HG02981 (cell line): ENCODE data around the gene SOCS2.
A peak's percentile ranks its signal among the peaks of the same experiment; 100 is the strongest.
"Not testable (repeated sequence)": the region's sequence is repeated elsewhere in the genome, so short reads cannot be mapped to it uniquely, and the experiment has no call there.

Source experiments
- ATAC-seq: cut with Tn5 transposase; IDR thresholded peaks from one replicate; pipeline ENCODE4 v1.9.1; 2021; ENCODE audit warnings: mild to moderate bottlenecking, moderate library complexity; ENCODE audit not compliant: unreplicated experiment

The SOCS2 gene

DNA sequence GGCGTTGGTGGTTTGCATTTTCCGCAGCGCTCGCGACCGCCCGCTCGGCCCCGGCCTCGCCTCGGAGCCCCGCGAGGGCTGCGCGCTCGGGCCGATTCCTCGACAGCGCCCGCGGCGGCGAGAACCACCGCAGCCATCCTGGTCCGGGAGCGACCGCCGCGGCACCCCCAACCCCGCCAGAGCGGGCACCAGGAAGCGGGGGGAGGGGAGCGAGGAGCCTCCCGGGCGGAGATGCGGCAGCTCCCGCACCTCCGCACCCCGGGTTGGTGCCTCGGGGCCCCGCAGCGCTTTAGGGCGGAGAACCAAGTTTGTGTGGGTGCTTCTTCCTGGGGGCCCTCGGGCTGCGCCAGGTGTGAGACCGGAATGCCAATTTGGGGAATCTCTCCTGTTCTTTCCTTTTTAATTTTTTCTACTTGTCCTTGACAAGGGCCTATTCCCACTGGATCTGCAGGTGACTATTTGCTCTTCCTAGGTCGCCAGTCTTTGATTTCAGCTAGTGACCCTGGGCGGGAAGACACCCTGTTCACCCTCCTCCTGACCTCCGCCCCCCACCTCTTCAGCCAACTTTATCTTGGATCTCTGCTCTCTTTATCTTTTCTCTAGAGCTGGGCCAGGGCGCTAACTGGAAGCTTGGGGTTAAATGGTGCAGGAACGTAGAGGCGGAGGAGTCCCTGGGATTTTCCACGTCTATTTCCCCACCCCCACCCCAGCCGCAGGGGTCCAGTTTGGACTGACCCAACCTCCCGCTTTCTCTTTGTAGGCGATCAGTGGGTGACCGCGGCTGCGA lies at the start of gene SOCS2:
TSS of gene SOCS2 (plus strand) at position 751 of the 787 bp plus-strand sequence. CDS start 223 bp downstream, outside the sequence.
- ATAC-seq = no peak

- ATAC-seq = no peak
Measured at GRCh38 chr12:93524386-93525133, 47.9 kb upstream of the SOCS2 start.

GRCh38 chr12:93526786-93527428 lies 45.6 kb upstream of the SOCS2 start:
- no peak for ATAC-seq

GRCh38 chr12:93530358-93530757 lies 42.1 kb upstream of the SOCS2 start:
- no peak for ATAC-seq

GRCh38 chr12:93533310-93533709 lies 39.2 kb upstream of the SOCS2 start:
- ATAC-seq = no peak

DNA sequence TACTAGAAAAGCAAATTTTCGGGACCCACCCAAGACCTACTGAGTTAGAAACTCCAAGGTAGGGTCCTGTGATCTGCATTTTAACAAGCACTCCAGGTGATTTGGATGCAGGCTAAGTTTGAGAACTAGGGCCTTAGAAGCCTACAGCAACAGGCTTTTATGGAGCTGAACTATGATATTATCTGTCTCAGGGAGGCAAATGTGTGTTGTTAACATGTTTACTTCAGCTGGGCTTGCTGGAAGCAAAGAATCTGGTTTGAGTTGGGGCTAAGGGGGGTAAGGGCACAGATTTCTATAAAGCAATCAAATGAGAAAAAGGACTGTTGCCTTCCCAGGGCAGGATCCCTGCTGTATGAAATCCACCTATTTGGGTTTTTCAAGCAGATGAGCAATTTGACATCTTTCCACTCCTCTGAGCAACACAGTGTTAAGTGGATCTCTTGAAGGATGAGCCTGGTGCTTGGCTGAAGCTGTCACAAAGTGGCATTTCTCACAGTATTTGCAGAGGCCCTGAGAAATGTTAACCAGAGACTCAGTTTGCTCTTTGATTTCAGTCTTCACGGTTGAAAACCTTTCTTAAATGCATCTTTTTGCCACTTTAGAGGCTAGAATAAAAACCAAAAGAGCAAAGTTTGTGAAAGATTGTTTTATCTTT lies 36.2 kb upstream of the SOCS2 start:
- peak; percentile 23 for ATAC-seq

GRCh38 chr12:93536766-93537488 lies 35.5 kb upstream of the SOCS2 start:
- peak; percentile 76 for ATAC-seq

GRCh38 chr12:93537769-93538168 lies 34.7 kb upstream of the SOCS2 start:
- no peak for ATAC-seq

DNA sequence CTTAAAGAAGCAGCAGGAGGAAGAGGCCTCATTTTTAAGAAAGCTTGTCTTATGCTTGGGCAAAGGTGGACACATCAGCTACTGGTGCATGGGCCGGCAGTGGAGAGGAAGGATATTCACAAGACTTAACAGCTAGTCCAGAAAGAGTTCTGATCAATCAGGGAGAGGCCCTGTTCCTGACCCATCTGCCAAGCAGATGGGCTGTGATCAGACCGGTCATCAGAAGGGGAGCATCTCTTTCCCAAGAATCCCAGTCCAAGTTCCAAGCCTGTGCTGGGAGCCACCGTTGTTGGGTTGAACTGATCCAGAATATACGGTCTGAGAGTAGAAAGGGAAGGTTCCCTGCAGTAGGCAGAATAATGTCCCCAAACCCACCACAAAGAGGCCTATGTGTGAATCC lies 32.7 kb upstream of the SOCS2 start:
- no peak for ATAC-seq

GRCh38 chr12:93540466-93540865 lies 32.0 kb upstream of the SOCS2 start:
- no peak for ATAC-seq

DNA sequence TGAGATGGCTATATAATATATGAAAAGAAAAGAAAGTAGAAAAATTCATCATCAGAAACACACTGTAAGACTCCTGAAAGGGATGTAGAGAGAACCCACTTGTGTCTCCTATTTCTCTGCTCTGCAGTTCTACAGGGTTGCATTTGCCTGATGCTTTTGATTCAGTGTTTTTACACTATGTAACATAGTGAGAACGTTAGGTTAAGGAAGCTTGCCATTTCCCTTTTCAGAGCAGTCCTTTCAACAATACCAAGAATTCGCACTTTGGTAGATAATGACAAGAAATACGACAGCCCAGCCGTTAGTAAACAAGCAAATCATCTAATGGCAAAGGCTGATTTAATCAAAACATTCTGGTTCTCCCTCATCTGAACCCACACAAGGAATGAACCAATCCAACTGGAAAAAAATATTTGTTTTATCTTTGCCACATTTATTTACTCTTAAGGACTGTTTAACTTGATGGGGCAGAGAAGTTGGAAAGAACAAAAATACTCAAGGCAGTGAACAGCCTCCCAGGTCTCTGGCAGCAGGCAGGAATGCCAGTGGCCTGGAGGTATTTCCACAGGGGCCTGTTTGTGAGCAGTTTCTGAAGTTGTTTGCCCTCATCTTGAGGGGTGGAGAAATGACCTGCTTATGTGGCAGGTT lies 30.8 kb upstream of the SOCS2 start:
- no peak for ATAC-seq

- no peak for ATAC-seq
Measured at GRCh38 chr12:93547778-93548177, 24.7 kb upstream of the SOCS2 start.

- no peak for ATAC-seq
Measured at GRCh38 chr12:93549174-93549573, 23.3 kb upstream of the SOCS2 start.

DNA sequence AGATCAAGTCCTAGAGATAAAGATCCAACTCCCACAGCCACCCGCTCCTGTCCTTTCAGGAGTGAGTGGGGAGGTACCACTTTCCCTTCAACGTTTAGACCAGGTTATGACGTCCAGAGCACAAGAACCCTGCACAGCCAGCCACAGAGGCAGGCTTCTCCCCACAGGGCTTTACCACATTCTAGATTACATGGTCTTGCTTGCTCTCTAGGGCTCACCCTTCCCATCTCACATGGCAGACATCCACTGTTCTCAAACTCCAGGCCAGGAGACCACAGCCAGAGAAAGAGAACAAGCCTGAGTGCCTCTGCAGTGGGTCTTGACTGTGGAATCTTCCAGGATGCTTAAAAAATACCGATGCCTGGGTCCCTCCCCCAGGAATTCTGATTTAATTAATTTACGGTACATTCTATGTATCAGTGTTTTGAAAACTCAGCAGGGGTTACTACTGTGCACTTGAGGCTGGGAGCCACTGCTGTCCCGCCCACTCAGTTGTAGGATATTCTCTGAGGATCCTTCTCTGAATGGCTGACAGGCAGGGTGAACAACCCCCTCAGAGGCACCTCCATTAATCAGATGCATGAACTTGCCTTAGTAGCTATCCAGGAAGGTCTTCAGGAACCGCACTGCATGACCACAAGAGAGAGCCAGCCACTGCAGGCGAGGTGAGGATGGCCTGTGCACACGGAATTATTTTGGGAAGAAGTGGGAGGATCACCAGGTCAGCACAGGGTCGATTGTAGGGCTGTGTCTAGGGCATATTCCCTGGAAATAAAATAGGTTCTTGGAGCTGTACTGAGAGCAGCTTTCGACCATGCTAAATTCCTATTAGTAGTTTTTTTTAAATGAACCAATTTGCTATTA lies 21.5 kb upstream of the SOCS2 start:
- ATAC-seq = no peak

- ATAC-seq = no peak
Measured at GRCh38 chr12:93552427-93552826, 20.0 kb upstream of the SOCS2 start.

DNA sequence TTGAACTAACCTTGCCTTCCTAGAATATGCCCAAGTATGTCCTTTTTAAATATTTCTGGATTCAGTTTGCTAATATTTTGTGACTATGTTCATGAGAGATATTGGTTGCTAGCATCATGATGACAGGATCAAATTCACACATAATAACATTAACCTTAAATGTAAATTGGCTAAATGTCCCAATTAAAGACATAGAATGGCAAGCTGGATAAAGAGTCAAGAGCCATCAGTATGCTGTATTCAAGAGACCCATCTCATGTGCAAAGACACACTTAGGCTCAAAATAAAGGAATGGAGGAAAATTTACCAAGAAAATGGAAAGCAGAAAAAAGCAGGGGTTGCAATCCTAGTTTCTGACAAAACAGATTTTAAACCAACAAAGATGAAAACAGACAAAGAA lies 14.6 kb upstream of the SOCS2 start:
- not testable (repeated sequence) for ATAC-seq

DNA sequence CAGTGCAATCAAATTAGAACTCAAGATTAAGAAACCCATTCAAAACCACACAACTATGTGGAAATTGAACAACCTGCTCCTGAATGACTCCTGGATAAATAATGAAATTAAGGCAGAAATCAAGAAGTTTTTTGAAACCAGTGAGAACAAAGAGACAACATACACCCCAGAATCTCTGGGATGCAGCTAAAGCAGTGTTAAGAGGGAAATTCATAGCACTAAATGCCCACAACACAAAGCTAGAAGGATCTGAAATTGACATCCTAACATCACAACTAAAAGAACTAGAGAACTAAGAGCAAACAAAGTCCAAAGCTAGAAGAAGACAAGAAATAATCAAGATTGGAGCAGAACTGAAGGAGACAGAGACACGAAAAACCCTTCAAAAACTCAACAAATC lies 13.8 kb upstream of the SOCS2 start:
- ATAC-seq = not testable (repeated sequence)

GRCh38 chr12:93563807-93564538 lies 8.5 kb upstream of the SOCS2 start:
- no peak for ATAC-seq
